HG03521 (cell line): ENCODE data around the gene GPR132.

Experiments used
- ATAC-seq: cut with Tn5 transposase; IDR thresholded peaks from one replicate; pipeline ENCODE4 v1.9.1; 2021; ENCODE audit warnings: mild to moderate bottlenecking, moderate library complexity; ENCODE audit not compliant: unreplicated experiment

Gene GPR132

GRCh38 chr14:105023144-105023543 is 42.1 kb downstream of the GPR132 start:
- ATAC-seq: no peak

GRCh38 chr14:105022276-105022670 is 43.0 kb downstream of the GPR132 start:
- ATAC-seq: no peak

GRCh38 chr14:105021656-105022275 is 43.5 kb downstream of the GPR132 start:
- ATAC-seq: no peak

- peak; percentile 80 for ATAC-seq
These were observed 44.2 kb downstream of the GPR132 start, which contains the start of gene CDCA4 for GRCh38 chr14:105020815-105021655. Gene CDCA4, minus strand, starts transcription at chr14:105021083. Its CDS starts 9,154 bp downstream, at chr14:105011929.

GRCh38 chr14:105019861-105020814 is 45.1 kb downstream of the GPR132 start:
- peak; percentile 9 for ATAC-seq

- ATAC-seq: no peak
These were observed 46.8 kb downstream of the GPR132 start for GRCh38 chr14:105018414-105018813.

GRCh38 chr14:105015905-105016304 is 49.3 kb downstream of the GPR132 start:
- ATAC-seq: no peak

GRCh38 chr14:105015242-105015641 is 50.0 kb downstream of the GPR132 start:
- no peak for ATAC-seq

GRCh38 chr14:105014631-105015030 is 50.6 kb downstream of the GPR132 start:
- no peak for ATAC-seq

- no peak for ATAC-seq
These were observed 51.2 kb downstream of the GPR132 start for GRCh38 chr14:105014032-105014431.

- ATAC-seq: no peak
These were observed 52.0 kb downstream of the GPR132 start for GRCh38 chr14:105013150-105013785.

GRCh38 chr14:105012171-105012985 is 52.9 kb downstream of the GPR132 start:
- ATAC-seq: no peak

- ATAC-seq: no peak
These were observed 53.8 kb downstream of the GPR132 start for GRCh38 chr14:105011312-105011990.

- ATAC-seq: no peak
These were observed 54.3 kb downstream of the GPR132 start for GRCh38 chr14:105010891-105011291.

- no peak for ATAC-seq
These were observed 55.1 kb downstream of the GPR132 start for GRCh38 chr14:105010106-105010505.

- no peak for ATAC-seq
These were observed 57.5 kb downstream of the GPR132 start for GRCh38 chr14:105007593-105008264.

GRCh38 chr14:105006831-105007592 is 58.2 kb downstream of the GPR132 start:
- ATAC-seq: no peak
